GM21526 (cell line): ENCODE results near the gene FYN.
"Not testable (repeated sequence)": the region's sequence is repeated elsewhere in the genome, so short reads cannot be mapped to it uniquely, and the experiment has no call there.

ENCODE experiments used
- ATAC-seq: cut with Tn5 transposase; IDR thresholded peaks from one replicate; pipeline ENCODE4 v1.9.1; 2021; ENCODE audit warnings: moderate library complexity; ENCODE audit not compliant: unreplicated experiment, low FRiP score

FYN gene

GRCh38 chr6:111691345-111692225 is 181.7 kb downstream of the FYN start:
- ATAC-seq, result no peak

- no peak for ATAC-seq
Observed at GRCh38 chr6:111689946-111690345, 183.3 kb downstream of the FYN start.

GRCh38 chr6:111689419-111689818 is 183.8 kb downstream of the FYN start:
- no peak for ATAC-seq

- no peak for ATAC-seq
Observed at GRCh38 chr6:111688331-111688730, 184.9 kb downstream of the FYN start.

- no peak for ATAC-seq
Observed at GRCh38 chr6:111687652-111688051, 185.6 kb downstream of the FYN start.

GRCh38 chr6:111686932-111687266 is 186.4 kb downstream of the FYN start:
- ATAC-seq, result no peak

- no peak for ATAC-seq
Observed at GRCh38 chr6:111686249-111686931, 186.9 kb downstream of the FYN start.

GRCh38 chr6:111685526-111685925 is 187.7 kb downstream of the FYN start:
- no peak for ATAC-seq

- no peak for ATAC-seq
Observed at GRCh38 chr6:111685058-111685457, 188.2 kb downstream of the FYN start.

GRCh38 chr6:111683749-111684267 is 189.4 kb downstream of the FYN start:
- no peak for ATAC-seq

- no peak for ATAC-seq
Observed at GRCh38 chr6:111683157-111683556, 190.1 kb downstream of the FYN start.

- no peak for ATAC-seq
Observed at GRCh38 chr6:111681860-111682259, 191.4 kb downstream of the FYN start.

- not testable (repeated sequence) for ATAC-seq
Observed at GRCh38 chr6:111680811-111681609, 192.2 kb downstream of the FYN start.

GRCh38 chr6:111680015-111680712 is 193.1 kb downstream of the FYN start:
- ATAC-seq, result no peak

- ATAC-seq, result no peak
Observed at GRCh38 chr6:111679126-111679858, 194.0 kb downstream of the FYN start.

GRCh38 chr6:111677249-111677990 is 195.8 kb downstream of the FYN start:
- no peak for ATAC-seq

- no peak for ATAC-seq
Observed at GRCh38 chr6:111676383-111676782, 196.9 kb downstream of the FYN start.

- ATAC-seq, result no peak
Observed at GRCh38 chr6:111674883-111675282, 198.4 kb downstream of the FYN start.

GRCh38 chr6:111674413-111674812 is 198.8 kb downstream of the FYN start:
- no peak for ATAC-seq
